ENCODE measurements around the gene HNRNPF. TPM values are rescaled to one million over a fixed set of nuclear protein-coding genes. Genes with fewer than 3 reads are reported as not detected.

HNRNPF gene
- polyA plus RNA-seq, 1 experiment = 178 TPM

DNA sequence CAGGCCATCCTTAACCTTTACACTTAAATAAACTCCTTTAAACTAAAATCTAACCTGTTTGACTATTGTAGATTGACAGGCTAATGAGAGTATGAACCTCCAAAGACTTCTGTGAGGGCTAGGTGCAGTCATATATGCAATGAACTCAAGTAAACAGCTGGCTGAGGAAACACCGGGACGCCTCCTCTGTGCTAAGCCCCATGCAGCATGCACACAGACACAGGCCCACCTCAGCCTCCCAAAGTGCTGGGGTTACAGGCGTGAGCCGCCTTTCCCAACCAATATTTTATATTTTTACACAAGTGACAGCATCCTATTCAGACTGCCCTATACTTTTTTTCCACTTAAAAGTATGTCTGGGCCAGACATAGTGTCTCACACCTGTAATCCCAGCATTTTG is 39.1 kb downstream of the HNRNPF start:
- no peaks in the 10 kb centered on the region for H3K9me3 ChIP-seq (ENCODE audit: control insufficient read depth, insufficient read depth, low read length)
- POLR2A ChIA-PET = no interaction called here
- H3K27me3 ChIP-seq (ENCODE audit: control insufficient read depth, insufficient read depth, low read length) = no peaks in the 10 kb centered on the region
- no peak overlapping the region for H3K27ac ChIP-seq (ENCODE audit: low read depth, low read length)
- TF ChIP-seq, protein P1, sequence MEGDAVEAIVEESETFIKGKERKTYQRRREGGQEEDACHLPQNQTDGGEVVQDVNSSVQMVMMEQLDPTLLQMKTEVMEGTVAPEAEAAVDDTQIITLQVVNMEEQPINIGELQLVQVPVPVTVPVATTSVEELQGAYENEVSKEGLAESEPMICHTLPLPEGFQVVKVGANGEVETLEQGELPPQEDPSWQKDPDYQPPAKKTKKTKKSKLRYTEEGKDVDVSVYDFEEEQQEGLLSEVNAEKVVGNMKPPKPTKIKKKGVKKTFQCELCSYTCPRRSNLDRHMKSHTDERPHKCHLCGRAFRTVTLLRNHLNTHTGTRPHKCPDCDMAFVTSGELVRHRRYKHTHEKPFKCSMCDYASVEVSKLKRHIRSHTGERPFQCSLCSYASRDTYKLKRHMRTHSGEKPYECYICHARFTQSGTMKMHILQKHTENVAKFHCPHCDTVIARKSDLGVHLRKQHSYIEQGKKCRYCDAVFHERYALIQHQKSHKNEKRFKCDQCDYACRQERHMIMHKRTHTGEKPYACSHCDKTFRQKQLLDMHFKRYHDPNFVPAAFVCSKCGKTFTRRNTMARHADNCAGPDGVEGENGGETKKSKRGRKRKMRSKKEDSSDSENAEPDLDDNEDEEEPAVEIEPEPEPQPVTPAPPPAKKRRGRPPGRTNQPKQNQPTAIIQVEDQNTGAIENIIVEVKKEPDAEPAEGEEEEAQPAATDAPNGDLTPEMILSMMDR (IDR thresholded peaks at IDR 0.05; ENCODE audit: low read depth, low read length) = no peak
- CTCF ChIA-PET = no interaction called here
- no peak overlapping the region for H3K4me3 ChIP-seq (ENCODE audit: low read depth, low read length)
- DNase-seq (ENCODE audit: low read depth, low spot score) = no peak

DNA sequence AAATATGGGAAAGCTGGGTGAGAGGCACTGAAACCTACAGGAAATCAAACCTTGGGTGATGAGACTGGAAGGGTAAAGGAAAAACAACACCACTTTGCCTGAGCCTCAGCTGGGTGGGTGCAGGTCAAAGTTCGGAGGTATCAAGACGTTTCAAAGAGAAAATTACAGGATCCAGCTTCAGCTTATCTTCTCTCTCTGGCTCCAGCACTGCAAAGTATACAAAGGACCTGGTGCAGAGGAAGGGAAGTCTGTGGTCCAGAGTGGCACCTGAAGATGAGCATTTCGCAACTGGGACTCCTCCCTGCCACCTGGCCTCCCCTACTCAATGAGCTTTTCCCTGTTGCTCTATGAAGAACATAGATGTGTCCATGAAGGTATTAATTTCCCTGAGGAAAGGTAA is 44.0 kb downstream of the HNRNPF start:
- DNase-seq (ENCODE audit: low read depth, low spot score) = no peak
- H3K27ac ChIP-seq (ENCODE audit: low read depth, low read length) = no peak overlapping the region
- ChIA-PET POLR2A (no interaction called here), CTCF (interaction anchor here (1.0 kb wide), 1 partner anchor 17 kb away, joined by 3 read pairs; no protein-coding TSS in a partner anchor)
- H3K9me3 ChIP-seq (ENCODE audit: control insufficient read depth, insufficient read depth, low read length) = peaks cover 11% of the 10 kb centered on the region; the same call in 1 of the 2 replicates
- no peak overlapping the region for H3K4me3 ChIP-seq (ENCODE audit: low read depth, low read length)
- TF ChIP-seq, protein P1 (IDR thresholded peaks at IDR 0.05; ENCODE audit: low read depth, low read length) = no peak
- H3K27me3 ChIP-seq (ENCODE audit: control insufficient read depth, insufficient read depth, low read length) = peaks cover 3% of the 10 kb centered on the region

DNA sequence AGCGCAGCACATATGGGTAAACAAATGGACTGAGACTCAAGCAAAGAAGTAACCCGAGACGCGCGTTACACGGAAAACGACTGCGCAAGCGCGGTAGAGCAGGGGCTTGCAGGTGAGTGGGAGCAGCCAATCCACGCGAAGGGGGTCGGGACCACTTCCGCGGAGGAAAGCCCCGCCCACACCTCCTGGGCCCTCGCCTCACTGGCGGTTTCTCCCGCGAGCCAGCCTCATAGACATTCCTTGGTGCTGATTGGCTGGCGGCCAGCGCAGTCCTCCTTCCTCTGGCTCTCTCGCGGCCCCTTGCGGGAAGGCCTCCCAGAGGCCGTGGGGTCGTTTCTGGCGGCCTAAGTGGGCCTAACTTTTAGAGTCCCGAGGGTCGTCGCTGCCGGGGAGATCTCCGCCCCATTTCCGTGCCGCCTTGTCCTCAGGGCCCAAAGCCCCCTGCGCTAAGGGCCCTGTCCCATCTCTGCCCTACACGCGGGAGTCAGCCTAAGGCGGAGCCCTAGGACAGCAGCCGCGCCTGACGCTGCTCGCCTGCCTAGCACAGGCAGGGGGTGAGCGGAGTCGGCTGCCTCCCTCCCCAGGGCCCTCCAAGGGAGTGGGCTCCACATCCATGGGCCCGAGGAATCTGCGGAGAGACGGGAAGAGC is 46.7 kb downstream of the HNRNPF start:
- ChIA-PET CTCF (no interaction called here), POLR2A (no interaction called here)
- Histone ChIP-seq H3K27ac (ENCODE audit: low read depth, low read length) (no peak overlapping the region), H3K9me3 (ENCODE audit: control insufficient read depth, insufficient read depth, low read length) (peaks cover 11% of the 10 kb centered on the region; the same call in 1 of the 2 replicates), H3K4me3 (ENCODE audit: low read depth, low read length) (peak overlapping the region; percentile 50), H3K27me3 (ENCODE audit: control insufficient read depth, insufficient read depth, low read length) (peaks cover 3% of the 10 kb centered on the region)
- peak; percentile 20 for DNase-seq (ENCODE audit: low read depth, low spot score)
- TF ChIP-seq, protein P1 (IDR thresholded peaks at IDR 0.05; ENCODE audit: low read depth, low read length) = peak; percentile 44; the same call in 1 of the 2 replicates

DNA sequence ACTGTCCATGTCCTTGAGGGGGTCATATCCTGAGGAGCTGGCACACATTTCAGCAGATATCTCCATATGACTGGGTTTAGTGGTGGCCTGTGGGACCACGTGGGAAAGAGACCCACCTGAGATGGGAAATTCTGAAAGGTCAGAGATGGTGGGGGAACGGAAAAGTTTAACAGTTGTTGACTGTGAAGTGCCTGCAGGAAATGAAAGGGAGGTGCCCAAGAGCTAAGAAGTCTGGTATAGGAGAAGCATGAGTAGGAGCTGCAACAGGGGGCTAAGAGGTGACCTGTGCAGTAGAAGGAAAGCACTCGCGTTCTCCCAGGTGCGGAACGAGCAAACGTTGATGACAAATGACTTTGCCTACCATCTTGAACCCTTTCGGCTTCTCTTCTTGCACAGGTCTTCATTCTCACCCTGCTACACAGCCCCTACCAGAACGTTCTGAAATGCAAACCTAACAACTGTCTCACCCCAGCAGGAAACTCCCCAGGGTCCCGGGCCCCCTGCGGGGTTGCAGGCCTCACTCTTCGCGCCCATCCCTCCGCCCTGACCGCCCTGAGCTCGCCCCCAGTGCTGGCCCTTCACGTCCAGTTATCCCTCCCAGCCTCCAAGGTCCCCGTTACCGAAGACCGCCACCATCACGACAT is 47.3 kb downstream of the HNRNPF start:
- Histone ChIP-seq H3K27me3 (ENCODE audit: control insufficient read depth, insufficient read depth, low read length) (peaks cover 3% of the 10 kb centered on the region), H3K27ac (ENCODE audit: low read depth, low read length) (no peak overlapping the region), H3K4me3 (ENCODE audit: low read depth, low read length) (peak overlapping the region; percentile 50), H3K9me3 (ENCODE audit: control insufficient read depth, insufficient read depth, low read length) (peaks cover 11% of the 10 kb centered on the region; the same call in 1 of the 2 replicates)
- ChIA-PET CTCF (no interaction called here), POLR2A (no interaction called here)
- TF ChIP-seq, protein P1 (IDR thresholded peaks at IDR 0.05; ENCODE audit: low read depth, low read length) = no peak
- DNase-seq (ENCODE audit: low read depth, low spot score) = no peak

DNA sequence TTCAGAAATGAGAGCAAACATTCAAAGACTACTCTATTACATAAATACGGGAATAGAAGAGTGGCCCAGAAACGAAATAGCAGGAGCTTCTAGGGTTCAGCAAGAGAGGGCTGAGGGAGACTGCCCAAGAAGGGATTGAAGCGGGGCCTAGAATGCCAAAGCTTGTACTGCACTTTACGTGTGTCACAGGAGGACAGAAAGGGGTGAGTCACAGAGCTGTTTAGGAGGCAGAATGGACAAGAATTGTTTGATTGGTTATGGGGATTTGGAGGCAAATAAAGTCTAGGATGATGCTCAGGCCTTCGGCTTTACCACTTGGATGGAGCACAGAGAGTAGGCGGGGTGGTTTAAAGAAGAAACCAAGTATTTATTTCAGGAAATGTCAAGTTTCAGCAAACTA is 48.9 kb downstream of the HNRNPF start:
- Histone ChIP-seq H3K4me3 (ENCODE audit: low read depth, low read length) (no peak overlapping the region), H3K9me3 (ENCODE audit: control insufficient read depth, insufficient read depth, low read length) (peaks cover 11% of the 10 kb centered on the region; the same call in 1 of the 2 replicates), H3K27ac (ENCODE audit: low read depth, low read length) (no peak overlapping the region), H3K27me3 (ENCODE audit: control insufficient read depth, insufficient read depth, low read length) (peaks cover 3% of the 10 kb centered on the region)
- no peak for DNase-seq (ENCODE audit: low read depth, low spot score)
- ChIA-PET POLR2A (no interaction called here), CTCF (interaction anchor here (0.6 to 1.1 kb wide), 3 partner anchors 11 to 100 kb away, joined by 3 read pairs; no protein-coding TSS in a partner anchor)
- TF ChIP-seq, protein P1 (IDR thresholded peaks at IDR 0.05; ENCODE audit: low read depth, low read length) = no peak
